Esophagus squamous epithelium (tissue), 5 donors: ENCODE measurements around the gene STAM. TPM values are rescaled to one million over a fixed set of nuclear protein-coding genes. Genes with fewer than 3 reads are reported as not detected.

Experiments
- DNase-seq: peaks from one replicate; lab custom pipeline; 2025; lab: John Stamatoyannopoulos, UW
- H3K27ac ChIP-seq, 4 donors: fragments of 200-600 bp; sonication (generic); one replicate each; pipeline ENCODE4 v1.5.1; 2016 to 2019; ENCODE audit warnings: mild to moderate bottlenecking in 1 of 4
- H3K27me3 ChIP-seq, 4 donors: fragments of 200-600 bp; sonication (generic); 1 replicate in 3 of 4; 2 replicates in 1 of 4; pipeline versions ENCODE4 v1.5.1 to v1.6.0; 2017 to 2021; ENCODE audit warnings: antibody characterized with exemption in 1 of 4
- H3K36me3 ChIP-seq, 3 donors: fragments of 200-600 bp; sonication (generic); one replicate each; pipeline ENCODE4 v1.5.1; 2016 to 2019
- H3K4me1 ChIP-seq, 3 donors: fragments of 200-600 bp; sonication (generic); one replicate each; pipeline ENCODE4 v1.5.1; 2017 to 2019
- H3K4me3 ChIP-seq, 4 donors: fragments of 200-600 bp; sonication (generic); 1 replicate in 3 of 4; 2 replicates in 1 of 4; pipeline ENCODE4 v1.5.1; 2016 to 2019; ENCODE audit warnings: mild to moderate bottlenecking in 2 of 4, moderate library complexity in 1 of 4
- H3K9me3 ChIP-seq, 3 donors: fragments of 200-600 bp; sonication (generic); one replicate each; pipeline ENCODE4 v1.5.1; 2016 to 2019
- CTCF ChIP-seq, 6 experiments: fragments of 450-650 bp in 4 of 6; fragments of 200-600 bp in 2 of 6; sonication (generic) in 2 of 6; IDR thresholded peaks; one replicate each; pipeline ENCODE4 v1.5.1; 2016 to 2019; ENCODE audit warnings: antibody characterized with exemption in 6 of 6, mild to moderate bottlenecking in 4 of 6, moderate library complexity in 4 of 6
- POLR2A ChIP-seq, 4 donors: fragments of 450-650 bp; IDR thresholded peaks; one replicate each; pipeline ENCODE4 v1.6.1; 2017; ENCODE audit warnings: antibody characterized with exemption in 4 of 4, mild to moderate bottlenecking in 4 of 4, moderate library complexity in 3 of 4
- WGBS, 2 donors: methylation state at CpG; one replicate each; pipeline ENCODE4 v1.1.5; 2018; 5-methylcytosine and 5-hydroxymethylcytosine counted together
- intact Hi-C: fragments of 100-400 bp; cut with DNase I; formaldehyde crosslinking; loops from one replicate; pipeline ENCODE4 v1.15.0; 2022
- total RNA-seq, 4 donors: library from RNA; depleted of rRNA; stranded (reverse); fragments of >200 nt; gene quantifications; one replicate each; pipeline ENCODE4 v1.1.0, GENCODE V29; 2016
- donor health status: DM: yes; HTN: yes; CAD: no.

STAM gene
- total RNA-seq, 4 donors from 2014 or later = 19.9 to 28.6 (median 22.7) TPM

- H3K27me3 ChIP-seq = no peaks in the 10 kb centered on the region
- H3K4me1 ChIP-seq = no peaks in the 10 kb centered on the region
- no peak overlapping the region for H3K27ac ChIP-seq
- peaks cover 0 to 19% (median 8%) of the 10 kb centered on the region in 3 donors for H3K36me3 ChIP-seq
- no peaks in the 10 kb centered on the region for H3K9me3 ChIP-seq
- no peak overlapping the region for H3K4me3 ChIP-seq
- no peak for DNase-seq
- no peak for TF ChIP-seq CTCF (IDR thresholded peaks at IDR 0.05)
- intact Hi-C loops = no loop called here
These were observed 39.6 kb downstream of the STAM start for GRCh38 chr10:17683541-17683940.

- H3K27ac ChIP-seq = no peak overlapping the region
- H3K27me3 ChIP-seq = no peaks in the 10 kb centered on the region
- WGBS, 2 donors = 68 to 86% methylated on average over 6 of the region's 6 CpGs
- no peaks in the 10 kb centered on the region for H3K4me1 ChIP-seq
- peaks cover 0 to 29% (median 9%) of the 10 kb centered on the region in 3 donors for H3K36me3 ChIP-seq
- TF ChIP-seq POLR2A (IDR thresholded peaks at IDR 0.05) (no peak), CTCF (IDR thresholded peaks at IDR 0.05) (no peak)
- no peaks in the 10 kb centered on the region for H3K9me3 ChIP-seq
- intact Hi-C loops = no loop called here
- no peak overlapping the region for H3K4me3 ChIP-seq
- DNase-seq = no peak
These were observed 40.6 kb downstream of the STAM start for GRCh38 chr10:17684537-17684936.

DNA sequence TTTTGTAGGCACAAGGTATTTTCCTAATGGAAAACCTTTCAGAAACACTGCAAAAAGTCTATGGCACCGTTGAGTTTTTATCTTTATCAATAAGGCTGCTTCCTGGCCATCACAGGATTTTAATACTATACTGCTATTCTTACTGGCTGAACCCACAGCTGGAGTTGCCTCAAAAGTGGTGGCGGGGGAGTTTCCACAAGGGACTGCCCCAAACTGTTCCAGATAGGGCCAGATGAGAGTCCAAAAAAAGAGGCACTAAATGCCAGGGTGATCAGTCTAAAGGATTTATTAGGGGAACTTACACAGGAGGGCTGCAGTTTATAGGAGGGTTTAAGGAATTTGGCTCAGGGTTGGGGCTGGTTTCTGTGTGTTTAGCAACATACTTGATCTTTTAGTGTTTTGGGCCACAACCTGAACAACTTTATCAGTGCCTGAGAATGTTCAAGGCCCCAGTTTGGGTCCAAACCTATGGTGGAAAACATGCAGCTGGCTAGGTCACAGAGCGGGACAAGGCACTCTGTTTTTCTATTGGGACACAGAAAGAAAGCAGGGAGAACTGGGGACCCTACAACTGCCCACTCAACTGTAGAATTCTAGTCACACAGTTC, 41.4 kb downstream of the STAM start:
- Histone ChIP-seq H3K4me3 (no peak overlapping the region), H3K27me3 (no peaks in the 10 kb centered on the region), H3K9me3 (no peaks in the 10 kb centered on the region), H3K4me1 (no peaks in the 10 kb centered on the region), H3K27ac (no peak overlapping the region), H3K36me3 (peaks cover 0 to 37% (median 14%) of the 10 kb centered on the region in 3 donors)
- TF ChIP-seq CTCF (IDR thresholded peaks at IDR 0.05) (no peak), POLR2A (IDR thresholded peaks at IDR 0.05) (no peak)
- DNase-seq = no peak
- WGBS, 2 donors = 73 to 82% methylated on average over 3 of the region's 3 CpGs
- intact Hi-C loops = no loop called here

DNA sequence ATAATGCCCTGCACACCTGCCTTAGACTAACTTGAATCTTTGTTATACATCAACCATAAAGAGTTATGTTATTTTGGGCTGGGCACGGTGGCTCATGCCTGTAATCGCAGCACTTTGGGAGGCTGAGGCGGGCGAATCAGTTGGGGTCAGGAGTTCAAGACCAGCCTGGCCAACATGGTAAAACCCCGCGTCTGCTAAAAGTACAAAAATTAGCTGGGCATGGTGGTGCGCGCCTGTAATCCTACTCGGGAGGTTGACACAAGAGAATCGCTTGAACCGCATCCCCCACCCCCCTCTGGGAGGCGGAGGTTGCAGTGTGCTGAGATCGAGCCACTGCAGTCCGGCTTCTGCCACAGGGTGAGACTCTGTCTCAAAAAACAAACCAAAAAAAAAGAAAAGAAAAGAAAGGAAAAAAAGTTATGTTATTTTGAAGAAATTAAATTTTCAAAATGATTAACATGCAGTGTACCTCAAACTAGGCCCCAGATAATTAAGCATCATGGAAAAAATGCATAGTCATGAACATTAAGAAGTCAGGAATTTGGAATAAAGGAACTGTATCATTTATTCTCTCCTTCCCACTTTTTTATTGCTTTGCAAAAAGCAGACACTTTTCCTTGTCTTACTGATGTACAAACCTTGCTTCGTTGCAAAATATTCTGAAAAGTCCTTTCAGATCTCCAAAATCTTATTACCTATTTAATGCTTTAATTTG, 43.3 kb downstream of the STAM start:
- Histone ChIP-seq H3K4me1 (no peaks in the 10 kb centered on the region), H3K9me3 (no peaks in the 10 kb centered on the region), H3K36me3 (peaks cover 0 to 50% (median 14%) of the 10 kb centered on the region in 3 donors), H3K27ac (no peak overlapping the region), H3K27me3 (no peaks in the 10 kb centered on the region), H3K4me3 (no peak overlapping the region)
- 92 to 98% methylated on average over 14 to 15 of the region's 15 CpGs for WGBS, 2 donors
- intact Hi-C loops = no loop called here
- TF ChIP-seq CTCF (IDR thresholded peaks at IDR 0.05) = no peak
- TF ChIP-seq POLR2A (IDR thresholded peaks at IDR 0.05) = no peak
- DNase-seq = no peak

DNA sequence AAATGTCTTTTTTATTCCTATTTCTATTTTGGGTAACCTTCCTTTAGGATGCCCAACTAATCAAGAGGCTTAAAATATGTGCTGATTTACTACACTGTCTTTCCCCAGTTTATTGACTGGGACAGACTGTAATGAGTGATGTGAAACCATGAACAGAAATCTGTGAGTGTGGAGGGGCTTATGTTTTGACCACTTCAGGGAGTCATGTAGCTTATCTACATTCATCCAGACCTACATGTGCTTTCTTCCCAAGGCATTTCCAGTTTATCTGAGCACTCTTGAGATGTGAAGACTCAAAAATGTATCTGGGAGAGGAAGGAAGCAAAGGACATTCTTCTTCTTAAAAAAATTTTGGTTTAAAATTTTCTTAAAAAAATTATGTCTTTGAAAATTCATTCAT, 45.2 kb downstream of the STAM start:
- Histone ChIP-seq H3K4me1 (no peaks in the 10 kb centered on the region), H3K27me3 (no peaks in the 10 kb centered on the region), H3K4me3 (no peak overlapping the region), H3K36me3 (peaks cover 0 to 65% (median 14%) of the 10 kb centered on the region in 3 donors), H3K9me3 (no peaks in the 10 kb centered on the region), H3K27ac (no peak overlapping the region)
- intact Hi-C loops = no loop called here
- no peak for DNase-seq
- no peak for TF ChIP-seq CTCF (IDR thresholded peaks at IDR 0.05)
- TF ChIP-seq POLR2A (IDR thresholded peaks at IDR 0.05) = no peak
